OCI-LY3 (cell line): ENCODE measurements around the gene ZNF624.
"Not testable (repeated sequence)": the region's sequence is repeated elsewhere in the genome, so short reads cannot be mapped to it uniquely, and the experiment has no call there.

Experiments
- H2AFZ ChIP-seq: fragments of 200-600, 300-600 bp; shearing (Covaris generic); 2 replicates; pipeline ENCODE4 v1.6.0; 2014; ENCODE audit warnings: antibody characterized with exemption, low read depth, low read length
- H3K27ac ChIP-seq: fragments of 200-600, 300-600 bp; sonication (generic); 2 replicates; pipeline ENCODE4 v1.5.1; 2014; ENCODE audit warnings: mild to moderate bottlenecking, low read length, moderate library complexity, mixed read lengths
- H3K27me3 ChIP-seq: fragments of 200-600, 300-600 bp; sonication (generic); 2 replicates; pipeline ENCODE4 v1.6.1; 2014; ENCODE audit warnings: low read depth, low read length, mixed read lengths
- H3K36me3 ChIP-seq: fragments of 200-600, 300-600 bp; sonication (generic); replicated peaks from 2 replicates; pipeline ENCODE3; 2014; ENCODE audit warnings: low read depth, low read length, mixed read lengths
- H3K4me1 ChIP-seq: fragments of 300-600, 200-600 bp; sonication (generic); 2 replicates; pipeline ENCODE4 v1.6.1; 2014; ENCODE audit warnings: low read length, mixed read lengths
- H3K4me2 ChIP-seq: fragments of 200-600, 300-600 bp; sonication (generic); 2 replicates; pipeline ENCODE4 v1.6.1; 2014; ENCODE audit warnings: low read length, mixed read lengths
- H3K4me3 ChIP-seq: fragments of 300-600, 200-600 bp; sonication (generic); 2 replicates; pipeline ENCODE4 v1.5.1; 2014; ENCODE audit warnings: antibody characterized with exemption, mild to moderate bottlenecking, low read length, moderate library complexity
- H3K79me2 ChIP-seq: fragments of 300-600, 200-600 bp; shearing (Covaris generic); 2 replicates; pipeline ENCODE4 v1.6.1; 2014; ENCODE audit warnings: mild to moderate bottlenecking, low read length, mixed read lengths
- H3K9ac ChIP-seq: fragments of 300-600, 200-600 bp; shearing (Covaris generic); 2 replicates; pipeline ENCODE4 v1.6.0; 2014; ENCODE audit warnings: mild to moderate bottlenecking, low read length, moderate library complexity
- H3K9me3 ChIP-seq: fragments of 200-600, 300-600 bp; shearing (Covaris generic); 2 replicates; pipeline ENCODE4 v1.6.1; 2014; ENCODE audit warnings: low read length, mixed read lengths; ENCODE audit not compliant: insufficient read depth
- H4K20me1 ChIP-seq: fragments of 200-600, 300-600 bp; sonication (generic); 2 replicates; pipeline ENCODE4 v1.6.1; 2016; ENCODE audit warnings: low read length, mixed read lengths; ENCODE audit not compliant: insufficient read depth
- CTCF ChIP-seq: fragments of 200-600, 300-600 bp; sonication (generic); IDR thresholded peaks from 2 replicates; pipeline ENCODE4 v1.5.1; 2014; ENCODE audit warnings: antibody characterized with exemption, low read length, low read depth
- EZH2phosphoT487 ChIP-seq: fragments of 200-600 bp; shearing (Covaris generic); IDR thresholded peaks from 2 replicates; pipeline ENCODE4 v1.6.1; 2018; ENCODE audit warnings: antibody characterized with exemption, mixed run types, low read depth

ZNF624 gene

GRCh38 chr17:16676676-16677268 is 23.1 kb upstream of the ZNF624 start:
- Histone ChIP-seq H3K9me3 (no peaks in the 10 kb centered on the region), H3K36me3 (no peaks in the 10 kb centered on the region), H3K79me2 (no peaks in the 10 kb centered on the region), H3K4me3 (no peak overlapping the region), H3K9ac (no peak overlapping the region), H3K27ac (no peak overlapping the region), H2AFZ (no peak overlapping the region), H3K27me3 (no peaks in the 10 kb centered on the region), H4K20me1 (no peaks in the 10 kb centered on the region), H3K4me1 (no peaks in the 10 kb centered on the region), H3K4me2 (no peak overlapping the region)
- TF ChIP-seq EZH2phosphoT487 (no peak), CTCF (no peak)

- H3K9me3 ChIP-seq, H3K4me2 ChIP-seq, H3K79me2 ChIP-seq, H2AFZ ChIP-seq, H3K36me3 ChIP-seq, H3K9ac ChIP-seq, H3K27ac ChIP-seq, H3K4me3 ChIP-seq, H4K20me1 ChIP-seq, H3K4me1 ChIP-seq, H3K27me3 ChIP-seq: not testable (repeated sequence)
These were observed 13.4 kb upstream of the ZNF624 start for GRCh38 chr17:16666907-16667636.

GRCh38 chr17:16666553-16666906 is 12.9 kb upstream of the ZNF624 start:
- H3K4me3 ChIP-seq, H3K79me2 ChIP-seq, H4K20me1 ChIP-seq, H3K27me3 ChIP-seq, H3K9ac ChIP-seq, H3K9me3 ChIP-seq, H3K36me3 ChIP-seq, H3K4me2 ChIP-seq, H3K4me1 ChIP-seq, H2AFZ ChIP-seq, H3K27ac ChIP-seq: not testable (repeated sequence)

GRCh38 chr17:16662936-16663335 is 9.3 kb upstream of the ZNF624 start:
- TF ChIP-seq EZH2phosphoT487 (no peak), CTCF (no peak)
- Histone ChIP-seq H2AFZ (no peak overlapping the region), H3K9me3 (no peaks in the 10 kb centered on the region), H3K4me1 (no peaks in the 10 kb centered on the region), H3K4me2 (no peak overlapping the region), H3K9ac (no peak overlapping the region), H3K27me3 (no peaks in the 10 kb centered on the region), H3K27ac (no peak overlapping the region), H3K4me3 (no peak overlapping the region), H3K79me2 (no peaks in the 10 kb centered on the region), H3K36me3 (no peaks in the 10 kb centered on the region), H4K20me1 (no peaks in the 10 kb centered on the region)

GRCh38 chr17:16661217-16661616 is 7.6 kb upstream of the ZNF624 start:
- H3K36me3 ChIP-seq, result no peaks in the 10 kb centered on the region
- no peak overlapping the region for H3K27ac ChIP-seq
- no peaks in the 10 kb centered on the region for H3K27me3 ChIP-seq
- no peak for TF ChIP-seq EZH2phosphoT487
- H2AFZ ChIP-seq, result no peak overlapping the region
- H3K4me2 ChIP-seq, result no peak overlapping the region
- H3K4me3 ChIP-seq, result no peak overlapping the region
- no peak overlapping the region for H3K9ac ChIP-seq
- no peaks in the 10 kb centered on the region for H3K9me3 ChIP-seq
- H3K79me2 ChIP-seq, result no peaks in the 10 kb centered on the region
- no peaks in the 10 kb centered on the region for H4K20me1 ChIP-seq
- no peaks in the 10 kb centered on the region for H3K4me1 ChIP-seq
